Spinal cord (tissue), 10 donors: ENCODE data around the gene MGAT3. TPM values are rescaled to one million over a fixed set of nuclear protein-coding genes. Genes with fewer than 3 reads are reported as not detected.

Source experiments
- DNase-seq, 6 donors: peaks; one replicate each; pipeline versions ENCODE4 v3.0.0 to v3.0.0-alpha.2; 2013 to 2015; ENCODE audit warnings: low spot score in 6 of 6, low read depth in 4 of 6
- H3K27ac ChIP-seq: one replicate; pipeline ENCODE4 v1.5.1; 2013; ENCODE audit warnings: low read depth, low read length, control low read depth
- H3K27me3 ChIP-seq: one replicate; pipeline ENCODE4 v1.6.1; 2013; ENCODE audit warnings: low read length; ENCODE audit not compliant: control insufficient read depth, insufficient read depth
- H3K36me3 ChIP-seq: one replicate; pipeline ENCODE4 v1.6.1; 2013; ENCODE audit warnings: low read length; ENCODE audit not compliant: control insufficient read depth, insufficient read depth
- H3K4me1 ChIP-seq: one replicate; pipeline ENCODE4 v1.6.1; 2013; ENCODE audit warnings: low read length; ENCODE audit not compliant: control insufficient read depth, insufficient read depth
- H3K4me3 ChIP-seq: one replicate; pipeline ENCODE4 v1.5.1; 2013; ENCODE audit warnings: low read depth, low read length, control low read depth
- H3K9me3 ChIP-seq: one replicate; pipeline ENCODE4 v1.6.1; 2013; ENCODE audit warnings: low read length; ENCODE audit not compliant: control insufficient read depth, insufficient read depth
- WGBS: methylation state at CpG from one replicate; pipeline ENCODE4 v1.1.5; 2013; ENCODE audit warnings: missing lambda C conversion rate; ENCODE audit not compliant: insufficient coverage; 5-methylcytosine and 5-hydroxymethylcytosine counted together
- polyA plus RNA-seq, 2 donors: library from polyadenylated mRNA; unstranded; fragments of 120-200 nt; gene quantifications; one replicate each; pipeline ENCODE4 v1.2.1, GENCODE V29; 2013; ENCODE audit not compliant: insufficient read length in 2 of 2
- total RNA-seq, 2 donors: library from RNA; depleted of rRNA in 1 of 2; stranded (reverse); fragments of 120-200 nt in 1 of 2; fragments of >200 nt in 1 of 2; gene quantifications; one replicate each; pipeline versions ENCODE4 v1.2.3 to v1.2.4, GENCODE V29; 2013 to 2014
- donor health status: healthy.

Gene MGAT3
- total and polyA plus RNA-seq, 4 donors = 19.9 to 79.7 (median 50.8) TPM

- no peak overlapping the region for H3K27ac ChIP-seq
- no peaks in the 10 kb centered on the region for H3K9me3 ChIP-seq
- H3K27me3 ChIP-seq = no peaks in the 10 kb centered on the region
- WGBS = 89% methylated on average over 14 of the region's 16 CpGs
- peaks cover 16% of the 10 kb centered on the region for H3K4me1 ChIP-seq
- no peak for DNase-seq
- H3K4me3 ChIP-seq = no peak overlapping the region
- H3K36me3 ChIP-seq = peaks cover 56% of the 10 kb centered on the region
Observed at GRCh38 chr22:39415506-39415905, 41.3 kb upstream of the MGAT3 start.

GRCh38 chr22:39416319-39416718, 40.5 kb upstream of the MGAT3 start:
- WGBS = 57% methylated on average over 6 of the region's 7 CpGs
- no peak overlapping the region for H3K27ac ChIP-seq
- H3K9me3 ChIP-seq = no peaks in the 10 kb centered on the region
- DNase-seq = no peak
- H3K4me1 ChIP-seq = peaks cover 16% of the 10 kb centered on the region
- H3K36me3 ChIP-seq = peaks cover 64% of the 10 kb centered on the region
- no peak overlapping the region for H3K4me3 ChIP-seq
- H3K27me3 ChIP-seq = no peaks in the 10 kb centered on the region

GRCh38 chr22:39417641-39418040, 39.2 kb upstream of the MGAT3 start:
- 89% methylated on average over 11 of the region's 12 CpGs for WGBS
- H3K4me1 ChIP-seq = peaks cover 14% of the 10 kb centered on the region
- DNase-seq = no peak
- H3K27me3 ChIP-seq = no peaks in the 10 kb centered on the region
- no peaks in the 10 kb centered on the region for H3K9me3 ChIP-seq
- no peak overlapping the region for H3K27ac ChIP-seq
- H3K4me3 ChIP-seq = no peak overlapping the region
- H3K36me3 ChIP-seq = peaks cover 77% of the 10 kb centered on the region

- no peak overlapping the region for H3K4me3 ChIP-seq
- no peak overlapping the region for H3K27ac ChIP-seq
- no peaks in the 10 kb centered on the region for H3K27me3 ChIP-seq
- no peaks in the 10 kb centered on the region for H3K9me3 ChIP-seq
- peaks cover 82% of the 10 kb centered on the region for H3K36me3 ChIP-seq
- no peak for DNase-seq
- H3K4me1 ChIP-seq = peaks cover 14% of the 10 kb centered on the region
- 84% methylated on average over 12 of the region's 12 CpGs for WGBS
Observed at GRCh38 chr22:39418696-39419095, 38.1 kb upstream of the MGAT3 start.

- no peak for DNase-seq
- H3K9me3 ChIP-seq = no peaks in the 10 kb centered on the region
- H3K4me3 ChIP-seq = no peak overlapping the region
- 97% methylated on average over 6 of the region's 6 CpGs for WGBS
- peaks cover 85% of the 10 kb centered on the region for H3K36me3 ChIP-seq
- H3K27me3 ChIP-seq = no peaks in the 10 kb centered on the region
- no peak overlapping the region for H3K27ac ChIP-seq
- H3K4me1 ChIP-seq = peaks cover 14% of the 10 kb centered on the region
Observed at GRCh38 chr22:39419096-39419495, 37.7 kb upstream of the MGAT3 start.

- no peak overlapping the region for H3K4me3 ChIP-seq
- H3K27me3 ChIP-seq = no peaks in the 10 kb centered on the region
- peaks cover 91% of the 10 kb centered on the region for H3K36me3 ChIP-seq
- 99% methylated on average over 5 of the region's 5 CpGs for WGBS
- no peak overlapping the region for H3K27ac ChIP-seq
- no peak for DNase-seq
- H3K4me1 ChIP-seq = peaks cover 6% of the 10 kb centered on the region
- H3K9me3 ChIP-seq = no peaks in the 10 kb centered on the region
Observed at GRCh38 chr22:39419911-39420310, 36.9 kb upstream of the MGAT3 start.

- Histone ChIP-seq H3K27me3 (no peaks in the 10 kb centered on the region), H3K4me3 (no peak overlapping the region), H3K4me1 (no peaks in the 10 kb centered on the region), H3K36me3 (peaks cover 81% of the 10 kb centered on the region), H3K27ac (no peak overlapping the region), H3K9me3 (no peaks in the 10 kb centered on the region)
- DNase-seq = no peak
- WGBS = 97% methylated on average over 10 of the region's 11 CpGs
Observed at GRCh38 chr22:39421691-39422090, 35.1 kb upstream of the MGAT3 start.

- H3K4me3 ChIP-seq = no peak overlapping the region
- WGBS = 92% methylated on average over 2 of the region's 7 CpGs
- peaks cover 81% of the 10 kb centered on the region for H3K36me3 ChIP-seq
- H3K27ac ChIP-seq = no peak overlapping the region
- H3K27me3 ChIP-seq = no peaks in the 10 kb centered on the region
- no peaks in the 10 kb centered on the region for H3K9me3 ChIP-seq
- DNase-seq = no peak
- no peaks in the 10 kb centered on the region for H3K4me1 ChIP-seq
Observed at GRCh38 chr22:39422101-39422500, 34.7 kb upstream of the MGAT3 start.

- Histone ChIP-seq H3K27me3 (no peaks in the 10 kb centered on the region), H3K27ac (no peak overlapping the region), H3K4me3 (no peak overlapping the region), H3K9me3 (no peaks in the 10 kb centered on the region), H3K4me1 (peaks cover 2% of the 10 kb centered on the region), H3K36me3 (peaks cover 80% of the 10 kb centered on the region)
- no peak for DNase-seq
- WGBS = 94% methylated on average over 6 of the region's 6 CpGs
Observed at GRCh38 chr22:39422721-39423120, 34.1 kb upstream of the MGAT3 start.

GRCh38 chr22:39423976-39424375, 32.8 kb upstream of the MGAT3 start:
- no CpG with 5 or more reads among the region's 3 CpGs for WGBS
- no peak overlapping the region for H3K27ac ChIP-seq
- H3K9me3 ChIP-seq = no peaks in the 10 kb centered on the region
- DNase-seq = no peak
- H3K4me1 ChIP-seq = peaks cover 15% of the 10 kb centered on the region
- no peaks in the 10 kb centered on the region for H3K27me3 ChIP-seq
- peaks cover 81% of the 10 kb centered on the region for H3K36me3 ChIP-seq
- H3K4me3 ChIP-seq = no peak overlapping the region
